ENCODE measurements around the gene SYT9.

SYT9 gene

DNA sequence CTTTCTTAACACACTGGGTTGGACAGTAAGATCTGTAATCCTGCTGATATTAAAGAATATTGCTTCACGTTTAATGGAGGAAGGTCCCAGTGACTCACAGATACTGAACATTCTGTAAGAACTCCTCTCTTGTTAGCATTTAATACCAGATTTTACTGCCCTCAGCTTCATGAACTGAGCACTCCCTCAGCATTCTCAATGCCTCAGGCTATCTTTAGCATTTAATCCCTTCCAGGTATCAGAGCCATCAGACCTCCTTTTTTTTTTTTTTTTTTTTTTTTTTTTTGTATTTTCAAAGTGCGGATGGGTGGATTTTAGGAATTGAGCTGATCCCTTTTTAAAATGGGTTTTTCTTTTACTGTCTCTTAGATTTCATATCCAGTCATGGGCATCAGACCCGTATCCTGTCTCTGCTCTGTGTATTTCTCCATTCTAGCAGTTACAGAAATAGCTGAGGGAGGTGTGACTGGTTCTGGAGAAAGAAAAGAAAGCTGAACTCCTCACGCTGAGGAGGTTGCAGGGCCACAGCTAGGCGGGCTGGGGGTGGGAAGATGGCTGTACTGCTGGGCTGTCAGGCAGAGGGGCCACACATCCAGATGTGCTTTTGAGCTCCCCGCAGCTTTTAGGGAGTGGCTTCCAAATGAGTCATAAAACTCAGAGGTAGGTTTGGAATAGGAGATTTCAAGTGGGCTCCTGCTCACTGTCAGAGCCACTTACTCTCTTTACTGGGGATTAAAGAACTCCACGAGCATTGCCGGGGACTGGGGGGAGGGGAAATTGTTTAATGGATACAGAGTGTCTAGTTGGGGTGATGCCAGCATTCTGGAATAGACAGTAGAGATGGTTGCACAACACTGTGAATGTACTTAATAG, 97.0 kb downstream of the SYT9 start:
- H3K36me3 ChIP-seq (ENCODE audit: control insufficient read depth, insufficient read depth, low read length, severe bottlenecking) = no peaks in the 10 kb centered on the region
- peaks cover 5% of the 10 kb centered on the region for H3K4me1 ChIP-seq (ENCODE audit: control insufficient read depth, insufficient read depth, low read length)
- no peaks in the 10 kb centered on the region for H3K9me3 ChIP-seq (ENCODE audit: control insufficient read depth, low read length)
- DNase-seq (ENCODE audit: low read depth) = no peak
- no peak overlapping the region for H3K4me3 ChIP-seq (ENCODE audit: low read length)
- H3K9ac ChIP-seq (ENCODE audit: low read length) = no peak overlapping the region
- peaks cover 23% of the 10 kb centered on the region for H3K27me3 ChIP-seq (replicated peaks; ENCODE audit: control insufficient read depth, insufficient read depth, low read length)

DNA sequence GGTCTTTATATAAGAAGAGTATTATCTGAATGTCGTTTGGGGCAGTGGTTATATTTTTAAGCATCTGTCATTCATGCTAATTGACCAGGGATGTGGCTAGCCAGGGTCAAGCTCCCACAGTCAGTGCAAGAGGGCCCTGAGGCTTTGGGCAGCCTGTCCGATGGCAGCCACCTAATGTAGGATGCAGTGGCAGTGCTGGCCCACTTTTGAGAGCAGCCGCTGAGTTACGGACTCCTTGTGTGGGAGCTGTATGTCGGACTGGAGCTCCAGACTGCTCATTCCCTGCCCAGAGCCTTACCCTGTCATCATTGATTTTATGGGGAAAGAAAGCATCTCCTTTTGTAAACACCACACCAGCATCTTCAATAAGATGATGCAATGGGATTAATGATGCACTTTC, 99.5 kb downstream of the SYT9 start:
- Histone ChIP-seq H3K4me3 (ENCODE audit: low read length) (no peak overlapping the region), H3K4me1 (ENCODE audit: control insufficient read depth, insufficient read depth, low read length) (peaks cover 5% of the 10 kb centered on the region), H3K36me3 (ENCODE audit: control insufficient read depth, insufficient read depth, low read length, severe bottlenecking) (no peaks in the 10 kb centered on the region), H3K9ac (ENCODE audit: low read length) (no peak overlapping the region), H3K9me3 (ENCODE audit: control insufficient read depth, low read length) (no peaks in the 10 kb centered on the region), H3K27me3 (replicated peaks; ENCODE audit: control insufficient read depth, insufficient read depth, low read length) (peaks cover 30% of the 10 kb centered on the region)
- DNase-seq (ENCODE audit: low read depth) = no peak

GRCh38 chr11:7353100-7353499, 101.4 kb downstream of the SYT9 start:
- H3K27me3 ChIP-seq (replicated peaks; ENCODE audit: control insufficient read depth, insufficient read depth, low read length) = peaks cover 25% of the 10 kb centered on the region
- H3K36me3 ChIP-seq (ENCODE audit: control insufficient read depth, insufficient read depth, low read length, severe bottlenecking) = no peaks in the 10 kb centered on the region
- no peaks in the 10 kb centered on the region for H3K9me3 ChIP-seq (ENCODE audit: control insufficient read depth, low read length)
- no peak overlapping the region for H3K9ac ChIP-seq (ENCODE audit: low read length)
- H3K4me1 ChIP-seq (ENCODE audit: control insufficient read depth, insufficient read depth, low read length) = peaks cover 5% of the 10 kb centered on the region
- peak; percentile 26 for DNase-seq (ENCODE audit: low read depth)
- H3K4me3 ChIP-seq (ENCODE audit: low read length) = no peak overlapping the region

- DNase-seq (ENCODE audit: low read depth) = no peak
- Histone ChIP-seq H3K9ac (ENCODE audit: low read length) (no peak overlapping the region), H3K36me3 (ENCODE audit: control insufficient read depth, insufficient read depth, low read length, severe bottlenecking) (no peaks in the 10 kb centered on the region), H3K4me1 (ENCODE audit: control insufficient read depth, insufficient read depth, low read length) (no peaks in the 10 kb centered on the region), H3K27me3 (replicated peaks; ENCODE audit: control insufficient read depth, insufficient read depth, low read length) (no peaks in the 10 kb centered on the region), H3K9me3 (ENCODE audit: control insufficient read depth, low read length) (no peaks in the 10 kb centered on the region), H3K4me3 (ENCODE audit: low read length) (no peak overlapping the region)
Observed at GRCh38 chr11:7364660-7365059, 113.0 kb downstream of the SYT9 start.

GRCh38 chr11:7367803-7368202, 116.1 kb downstream of the SYT9 start:
- peaks cover 11% of the 10 kb centered on the region for H3K9me3 ChIP-seq (ENCODE audit: control insufficient read depth, low read length)
- no peak overlapping the region for H3K9ac ChIP-seq (ENCODE audit: low read length)
- no peaks in the 10 kb centered on the region for H3K4me1 ChIP-seq (ENCODE audit: control insufficient read depth, insufficient read depth, low read length)
- DNase-seq (ENCODE audit: low read depth) = no peak
- no peaks in the 10 kb centered on the region for H3K27me3 ChIP-seq (replicated peaks; ENCODE audit: control insufficient read depth, insufficient read depth, low read length)
- no peaks in the 10 kb centered on the region for H3K36me3 ChIP-seq (ENCODE audit: control insufficient read depth, insufficient read depth, low read length, severe bottlenecking)
- H3K4me3 ChIP-seq (ENCODE audit: low read length) = no peak overlapping the region

- Histone ChIP-seq H3K36me3 (ENCODE audit: control insufficient read depth, insufficient read depth, low read length, severe bottlenecking) (no peaks in the 10 kb centered on the region), H3K9ac (ENCODE audit: low read length) (no peak overlapping the region), H3K4me1 (ENCODE audit: control insufficient read depth, insufficient read depth, low read length) (no peaks in the 10 kb centered on the region), H3K27me3 (replicated peaks; ENCODE audit: control insufficient read depth, insufficient read depth, low read length) (no peaks in the 10 kb centered on the region), H3K4me3 (ENCODE audit: low read length) (no peak overlapping the region), H3K9me3 (ENCODE audit: control insufficient read depth, low read length) (peaks cover 11% of the 10 kb centered on the region)
- no peak for DNase-seq (ENCODE audit: low read depth)
Observed at GRCh38 chr11:7376386-7376785, 124.7 kb downstream of the SYT9 start.

DNA sequence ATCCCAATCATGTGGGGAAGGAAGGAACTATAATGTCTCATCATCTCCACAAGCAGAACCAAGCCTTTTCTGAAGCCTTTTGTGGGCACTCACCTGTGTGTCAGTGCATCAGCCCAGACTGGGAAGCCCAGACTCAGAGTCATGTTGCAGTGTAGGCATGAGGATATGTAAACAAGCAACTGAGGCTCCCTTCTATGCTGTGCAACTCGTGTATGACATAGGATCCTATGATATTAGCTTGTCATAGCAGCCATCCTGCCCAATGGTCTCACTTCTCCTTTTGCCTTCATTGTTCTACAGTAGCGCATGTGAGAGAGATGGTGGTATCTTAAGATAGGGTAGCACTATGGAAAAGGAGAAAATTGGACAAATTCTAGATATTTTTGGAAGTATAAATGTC, 130.2 kb downstream of the SYT9 start:
- no peak overlapping the region for H3K4me3 ChIP-seq (ENCODE audit: low read length)
- no peaks in the 10 kb centered on the region for H3K36me3 ChIP-seq (ENCODE audit: control insufficient read depth, insufficient read depth, low read length, severe bottlenecking)

DNA sequence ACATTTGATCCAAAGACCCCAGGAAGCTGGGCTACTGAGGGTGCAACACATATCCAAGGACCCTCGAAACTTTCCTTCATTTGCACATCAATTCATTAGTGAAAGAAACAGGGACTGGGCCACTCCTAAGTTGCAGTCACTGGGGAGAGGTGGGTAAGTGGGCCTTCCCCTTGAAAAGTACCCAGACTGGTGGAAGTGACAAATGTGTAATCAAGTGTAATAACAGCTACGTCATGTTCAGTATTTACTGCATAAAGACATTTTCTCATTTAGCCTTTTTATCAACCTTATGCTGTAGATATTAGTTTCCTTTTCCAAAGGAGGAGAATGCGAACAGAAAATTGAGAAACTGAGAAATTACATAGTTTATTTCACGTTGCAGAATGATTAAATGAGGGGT, 131.7 kb downstream of the SYT9 start:
- DNase-seq (ENCODE audit: low read depth) = no peak
- H3K9ac ChIP-seq (ENCODE audit: low read length) = no peak overlapping the region
- H3K36me3 ChIP-seq (ENCODE audit: control insufficient read depth, insufficient read depth, low read length, severe bottlenecking) = no peaks in the 10 kb centered on the region
- no peaks in the 10 kb centered on the region for H3K9me3 ChIP-seq (ENCODE audit: control insufficient read depth, low read length)
- H3K27me3 ChIP-seq (replicated peaks; ENCODE audit: control insufficient read depth, insufficient read depth, low read length) = no peaks in the 10 kb centered on the region
- no peaks in the 10 kb centered on the region for H3K4me1 ChIP-seq (ENCODE audit: control insufficient read depth, insufficient read depth, low read length)
- no peak overlapping the region for H3K4me3 ChIP-seq (ENCODE audit: low read length)

More for the DNA sequence above, 130.2 kb downstream of the SYT9 start:
- no peaks in the 10 kb centered on the region for H3K4me1 ChIP-seq (ENCODE audit: control insufficient read depth, insufficient read depth, low read length)
- no peaks in the 10 kb centered on the region for H3K9me3 ChIP-seq (ENCODE audit: control insufficient read depth, low read length)
- H3K27me3 ChIP-seq (replicated peaks; ENCODE audit: control insufficient read depth, insufficient read depth, low read length) = no peaks in the 10 kb centered on the region
- no peak for DNase-seq (ENCODE audit: low read depth)
- H3K9ac ChIP-seq (ENCODE audit: low read length) = no peak overlapping the region

GRCh38 chr11:7384691-7385090, 133.0 kb downstream of the SYT9 start:
- Histone ChIP-seq H3K27me3 (replicated peaks; ENCODE audit: control insufficient read depth, insufficient read depth, low read length) (no peaks in the 10 kb centered on the region), H3K4me3 (ENCODE audit: low read length) (no peak overlapping the region), H3K9me3 (ENCODE audit: control insufficient read depth, low read length) (no peaks in the 10 kb centered on the region), H3K9ac (ENCODE audit: low read length) (no peak overlapping the region), H3K4me1 (ENCODE audit: control insufficient read depth, insufficient read depth, low read length) (no peaks in the 10 kb centered on the region), H3K36me3 (ENCODE audit: control insufficient read depth, insufficient read depth, low read length, severe bottlenecking) (no peaks in the 10 kb centered on the region)
- DNase-seq (ENCODE audit: low read depth) = no peak

DNA sequence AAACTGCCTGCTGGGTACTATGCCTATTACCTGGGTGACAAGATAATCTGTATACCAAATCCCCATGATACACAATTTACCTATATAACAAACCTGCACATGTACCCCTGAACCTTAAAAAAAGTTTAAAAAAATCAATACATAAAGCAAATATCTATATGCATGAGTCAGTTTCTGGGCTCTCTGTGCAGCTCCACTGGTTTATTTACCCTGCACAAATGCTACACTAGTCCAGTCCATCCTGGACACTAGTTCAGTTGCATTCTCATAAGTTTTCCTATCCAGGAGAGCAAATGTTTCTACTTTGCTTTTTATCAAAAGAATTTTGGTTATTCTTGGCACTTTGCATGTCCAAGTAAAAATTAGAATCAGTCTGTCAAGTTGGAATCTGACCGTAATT, 133.8 kb downstream of the SYT9 start:
- H3K4me3 ChIP-seq (ENCODE audit: low read length) = no peak overlapping the region
- no peaks in the 10 kb centered on the region for H3K4me1 ChIP-seq (ENCODE audit: control insufficient read depth, insufficient read depth, low read length)
- H3K36me3 ChIP-seq (ENCODE audit: control insufficient read depth, insufficient read depth, low read length, severe bottlenecking) = no peaks in the 10 kb centered on the region
- no peak for DNase-seq (ENCODE audit: low read depth)
- H3K9me3 ChIP-seq (ENCODE audit: control insufficient read depth, low read length) = no peaks in the 10 kb centered on the region
- H3K9ac ChIP-seq (ENCODE audit: low read length) = no peak overlapping the region
- H3K27me3 ChIP-seq (replicated peaks; ENCODE audit: control insufficient read depth, insufficient read depth, low read length) = no peaks in the 10 kb centered on the region

- Histone ChIP-seq H3K9ac (ENCODE audit: low read length) (no peak overlapping the region), H3K4me1 (ENCODE audit: control insufficient read depth, insufficient read depth, low read length) (no peaks in the 10 kb centered on the region), H3K36me3 (ENCODE audit: control insufficient read depth, insufficient read depth, low read length, severe bottlenecking) (no peaks in the 10 kb centered on the region), H3K4me3 (ENCODE audit: low read length) (no peak overlapping the region), H3K9me3 (ENCODE audit: control insufficient read depth, low read length) (no peaks in the 10 kb centered on the region), H3K27me3 (replicated peaks; ENCODE audit: control insufficient read depth, insufficient read depth, low read length) (peaks cover 27% of the 10 kb centered on the region)
- peak; percentile 19 for DNase-seq (ENCODE audit: low read depth)
Observed at GRCh38 chr11:7413961-7414915, 162.5 kb downstream of the SYT9 start.
